Smooth muscle cell (in vitro differentiated cells): ENCODE data around the gene UVSSA. TPM values are rescaled to one million over a fixed set of nuclear protein-coding genes. Genes with fewer than 3 reads are reported as not detected.

Experiments used
- DNase-seq: peaks from one replicate; lab custom pipeline; 2025; ENCODE audit not compliant: unreplicated experiment; lab: John Stamatoyannopoulos, UW
- H2AFZ ChIP-seq: fragments of 200-600 bp; sonication (generic); 2 replicates; pipeline ENCODE4 v1.6.0; 2016; ENCODE audit warnings: antibody characterized with exemption, low read depth, mild to moderate bottlenecking
- H3F3A ChIP-seq: fragments of 200-600 bp; sonication (generic); 2 replicates; pipeline ENCODE4 v1.6.0; 2017; ENCODE audit warnings: antibody characterized with exemption, low read depth
- H3K27ac ChIP-seq: fragments of 200-600 bp; sonication (generic); 2 replicates; pipeline ENCODE4 v1.5.1; 2016; ENCODE audit warnings: low read depth, mild to moderate bottlenecking
- H3K27me3 ChIP-seq: fragments of 200-600 bp; sonication (generic); 2 replicates; pipeline ENCODE4 v1.6.1; 2016; ENCODE audit warnings: low read depth, mild to moderate bottlenecking
- H3K36me3 ChIP-seq: fragments of 200-600 bp; sonication (generic); 2 replicates; pipeline ENCODE4 v1.5.1; 2016; ENCODE audit warnings: low read depth
- H3K4me1 ChIP-seq: fragments of 200-600 bp; sonication (generic); 2 replicates; pipeline ENCODE4 v1.5.1; 2016; ENCODE audit warnings: low read depth
- H3K4me2 ChIP-seq: fragments of 200-600 bp; sonication (generic); 2 replicates; pipeline ENCODE4 v1.6.0; 2016; ENCODE audit warnings: mild to moderate bottlenecking
- H3K4me3 ChIP-seq: fragments of 200-600 bp; sonication (generic); 2 replicates; pipeline ENCODE4 v1.5.1; 2016; ENCODE audit warnings: mild to moderate bottlenecking
- H3K79me2 ChIP-seq: fragments of 200-600 bp; sonication (generic); 2 replicates; pipeline ENCODE4 v1.6.0; 2016; ENCODE audit warnings: low read depth, mild to moderate bottlenecking
- H3K9ac ChIP-seq: fragments of 200-600 bp; sonication (generic); 2 replicates; pipeline ENCODE4 v1.6.0; 2016; ENCODE audit warnings: low read depth
- H3K9me3 ChIP-seq: fragments of 200-600 bp; sonication (generic); replicated peaks from 2 replicates; pipeline ENCODE4 v1.5.1; 2016; ENCODE audit warnings: low read depth
- H4K20me1 ChIP-seq: fragments of 200-600 bp; sonication (generic); 2 replicates; pipeline ENCODE4 v1.6.0; 2016; ENCODE audit warnings: low read depth
- CTCF ChIP-seq: fragments of 200-600 bp; sonication (generic); IDR thresholded peaks from 2 replicates; pipeline ENCODE4 v1.5.1; 2017; ENCODE audit warnings: borderline replicate concordance, mild to moderate bottlenecking, antibody characterized with exemption; ENCODE audit not compliant: insufficient read depth, poor library complexity, severe bottlenecking
- WGBS: methylation state at CpG from one replicate; pipeline ENCODE4 v1.1.7; 2016; ENCODE audit warnings: low lambda C conversion rate; 5-methylcytosine and 5-hydroxymethylcytosine counted together
- polyA plus RNA-seq: library from polyadenylated mRNA; unstranded; fragments of >200 nt; fragmentation: Nextera tagmentation; extraction: Ambion mirVana; gene quantifications from 2 replicates; pipeline ENCODE4 v1.2.1, GENCODE V29; 2016
- total RNA-seq: library from RNA; depleted of rRNA; stranded (reverse); fragments of >200 nt; gene quantifications from 2 replicates; pipeline ENCODE4 v1.2.3, GENCODE V29; 2014

The UVSSA gene
- total and polyA plus RNA-seq, 2 experiments from 2014 or later, result 9.0 to 13.0 TPM

GRCh38 chr4:1348746-1349145, 1.7 kb downstream of the UVSSA start:
- Histone ChIP-seq H3K4me1 (peaks cover 8% of the 10 kb centered on the region), H3K9ac (no peak overlapping the region), H3K9me3 (no peaks in the 10 kb centered on the region), H3K36me3 (no peaks in the 10 kb centered on the region), H3K27me3 (no peaks in the 10 kb centered on the region), H3K4me2 (peak overlapping the region; percentile 87), H3F3A (no peaks in the 10 kb centered on the region), H3K4me3 (no peak overlapping the region), H2AFZ (no peak overlapping the region), H4K20me1 (peaks cover 11% of the 10 kb centered on the region), H3K79me2 (peaks cover 23% of the 10 kb centered on the region), H3K27ac (peak overlapping the region; percentile 94)
- 94% methylated on average over 25 of the region's 25 CpGs for WGBS
- no peak for DNase-seq
- TF ChIP-seq CTCF, result no peak

- Histone ChIP-seq H3K4me2 (no peak overlapping the region), H3K27me3 (no peaks in the 10 kb centered on the region), H3K36me3 (no peaks in the 10 kb centered on the region), H3K4me3 (no peak overlapping the region), H3K79me2 (peaks cover 23% of the 10 kb centered on the region), H3K9me3 (no peaks in the 10 kb centered on the region), H3K27ac (no peak overlapping the region), H2AFZ (no peak overlapping the region), H3K4me1 (peaks cover 8% of the 10 kb centered on the region), H4K20me1 (peaks cover 11% of the 10 kb centered on the region), H3K9ac (no peak overlapping the region), H3F3A (no peaks in the 10 kb centered on the region)
- 91% methylated on average over 29 of the region's 29 CpGs for WGBS
- no peak for DNase-seq
- no peak for TF ChIP-seq CTCF
Measured at GRCh38 chr4:1349359-1350168, 2.6 kb downstream of the UVSSA start.

- no peak for DNase-seq
- Histone ChIP-seq H3K4me2 (no peak overlapping the region), H2AFZ (no peak overlapping the region), H4K20me1 (peaks cover 11% of the 10 kb centered on the region), H3K4me1 (peaks cover 8% of the 10 kb centered on the region), H3K27ac (no peak overlapping the region), H3K79me2 (peaks cover 19% of the 10 kb centered on the region), H3K27me3 (no peaks in the 10 kb centered on the region), H3K9me3 (no peaks in the 10 kb centered on the region), H3K4me3 (no peak overlapping the region), H3K9ac (no peak overlapping the region), H3K36me3 (no peaks in the 10 kb centered on the region), H3F3A (no peaks in the 10 kb centered on the region)
- WGBS, result 91% methylated on average over 5 of the region's 5 CpGs
- no peak for TF ChIP-seq CTCF
Measured at GRCh38 chr4:1350169-1350520, 3.1 kb downstream of the UVSSA start.

- 54% methylated on average over 24 of the region's 24 CpGs for WGBS
- Histone ChIP-seq H3K4me1 (peaks cover 8% of the 10 kb centered on the region), H3K27ac (no peak overlapping the region), H4K20me1 (peaks cover 11% of the 10 kb centered on the region), H3K36me3 (no peaks in the 10 kb centered on the region), H3K79me2 (peaks cover 18% of the 10 kb centered on the region), H3K27me3 (no peaks in the 10 kb centered on the region), H3F3A (no peaks in the 10 kb centered on the region), H3K4me2 (no peak overlapping the region), H3K9ac (no peak overlapping the region), H2AFZ (no peak overlapping the region), H3K9me3 (no peaks in the 10 kb centered on the region), H3K4me3 (no peak overlapping the region)
- DNase-seq, result peak; percentile 50
- TF ChIP-seq CTCF, result peak; percentile 89
Measured at GRCh38 chr4:1351854-1352566, 5.0 kb downstream of the UVSSA start.
